ENCODE data around the gene TMPRSS15.

TMPRSS15 gene

GRCh38 chr21:18340387-18340942 lies 63.1 kb downstream of the TMPRSS15 start:
- no peak for DNase-seq

GRCh38 chr21:18335651-18336236 lies 67.8 kb downstream of the TMPRSS15 start:
- no peak for DNase-seq

- no peak for DNase-seq
Measured at GRCh38 chr21:18334066-18334465, 69.5 kb downstream of the TMPRSS15 start.

GRCh38 chr21:18318156-18318555 lies 85.4 kb downstream of the TMPRSS15 start:
- DNase-seq: no peak

- no peak for DNase-seq
Measured at GRCh38 chr21:18298228-18298627, 105.4 kb downstream of the TMPRSS15 start.

- DNase-seq: no peak
Measured at GRCh38 chr21:18294100-18294499, 109.5 kb downstream of the TMPRSS15 start.

GRCh38 chr21:18289876-18290275 lies 113.7 kb downstream of the TMPRSS15 start:
- DNase-seq: no peak

- DNase-seq: no peak
Measured at GRCh38 chr21:18285379-18285778, 118.2 kb downstream of the TMPRSS15 start.

GRCh38 chr21:18275781-18276180 lies 127.8 kb downstream of the TMPRSS15 start:
- no peak for DNase-seq

- DNase-seq: no peak
Measured at GRCh38 chr21:18274370-18274769, 129.2 kb downstream of the TMPRSS15 start.

GRCh38 chr21:18273400-18273799 lies 130.2 kb downstream of the TMPRSS15 start:
- DNase-seq: no peak

GRCh38 chr21:18269856-18270255 lies 133.7 kb downstream of the TMPRSS15 start:
- no peak for DNase-seq

GRCh38 chr21:18268906-18269305 lies 134.7 kb downstream of the TMPRSS15 start:
- no peak for DNase-seq

GRCh38 chr21:18267496-18267895 lies 136.1 kb downstream of the TMPRSS15 start:
- no peak for DNase-seq

- DNase-seq: no peak
Measured at GRCh38 chr21:18265944-18266343, 137.6 kb downstream of the TMPRSS15 start.

GRCh38 chr21:18253799-18254198 lies 149.8 kb downstream of the TMPRSS15 start:
- no peak for DNase-seq

GRCh38 chr21:18253221-18253620 lies 150.4 kb downstream of the TMPRSS15 start:
- no peak for DNase-seq

- no peak for DNase-seq
Measured at GRCh38 chr21:18252680-18253079, 150.9 kb downstream of the TMPRSS15 start.

GRCh38 chr21:18252256-18252655 lies 151.3 kb downstream of the TMPRSS15 start:
- DNase-seq: no peak

- DNase-seq: no peak
Measured at GRCh38 chr21:18251065-18251464, 152.5 kb downstream of the TMPRSS15 start.

GRCh38 chr21:18249672-18250071 lies 153.9 kb downstream of the TMPRSS15 start:
- no peak for DNase-seq

- no peak for DNase-seq
Measured at GRCh38 chr21:18248171-18248570, 155.4 kb downstream of the TMPRSS15 start.

GRCh38 chr21:18245464-18245967 lies 158.1 kb downstream of the TMPRSS15 start:
- DNase-seq: no peak

GRCh38 chr21:18244671-18245463 lies 158.7 kb downstream of the TMPRSS15 start, which contains the start of gene CHODL:
Gene CHODL, plus strand, starts transcription at chr21:18244833. Its CDS starts 391 bp downstream, at chr21:18245224.
- DNase-seq: no peak
